HG02623 (cell line): ENCODE measurements around the gene GRM5.
A peak's percentile ranks its signal among the peaks of the same experiment; 100 is the strongest.

Experiments
- ATAC-seq: cut with Tn5 transposase; IDR thresholded peaks from one replicate; pipeline ENCODE4 v1.9.1; 2021; ENCODE audit warnings: moderate library complexity; ENCODE audit not compliant: unreplicated experiment

Gene GRM5

DNA sequence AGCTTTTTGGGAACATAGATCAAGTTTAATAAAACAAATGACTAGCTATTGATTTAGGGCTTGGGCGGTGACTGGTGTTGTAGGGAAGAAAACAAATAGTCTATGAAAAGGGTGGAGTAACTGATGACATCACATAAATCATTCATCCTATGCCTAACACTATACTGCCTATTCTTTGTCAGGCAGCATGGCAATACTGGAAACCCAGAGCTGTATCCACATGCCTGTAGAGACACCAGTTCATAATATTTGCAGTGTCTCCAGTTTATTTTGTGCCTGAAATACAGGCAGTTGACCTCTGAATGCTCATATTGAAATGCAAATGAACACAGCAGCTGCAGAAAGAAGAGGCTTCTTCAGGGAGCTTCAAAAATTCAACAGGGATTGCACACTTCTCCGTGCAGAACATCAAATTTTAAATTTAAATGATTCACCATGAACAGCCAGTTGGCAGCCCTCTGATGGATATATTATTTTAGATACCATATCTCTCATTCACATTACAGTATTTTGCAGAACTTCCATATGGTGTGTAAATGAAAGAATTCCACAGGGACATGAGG, 445.1 kb downstream of the GRM5 start:
- no peak for ATAC-seq

DNA sequence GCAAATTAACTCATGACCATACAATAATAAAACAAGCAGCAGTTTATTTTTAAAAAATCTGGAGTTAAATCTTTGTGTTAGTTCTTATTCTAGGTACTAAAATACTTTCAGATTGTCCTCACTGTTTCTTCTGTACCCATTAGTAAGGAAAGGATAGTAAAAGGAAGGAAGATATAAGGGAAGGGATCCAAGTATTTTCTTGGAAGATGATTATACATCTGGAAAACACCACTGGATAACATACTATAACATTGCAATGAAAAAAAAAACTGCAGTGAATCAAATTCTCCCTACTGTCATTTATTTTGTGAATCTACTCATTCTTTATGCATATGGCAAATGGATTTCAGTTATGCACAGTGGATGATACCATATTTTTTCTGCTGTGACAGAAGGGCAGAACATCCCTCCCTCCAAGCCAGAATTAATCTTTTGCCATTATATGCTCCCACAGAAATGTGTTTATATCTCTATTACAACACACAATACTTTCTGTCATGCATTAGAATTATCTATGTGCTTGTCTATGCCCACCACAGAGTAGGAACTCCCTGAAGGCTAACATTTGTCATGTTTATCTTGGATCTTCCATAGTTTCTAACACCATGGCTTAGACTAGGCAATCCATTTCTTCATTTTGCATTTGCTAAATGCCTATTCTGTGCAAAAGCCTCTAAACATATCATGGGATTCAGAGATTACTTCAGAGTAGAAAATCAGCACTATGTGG, 446.0 kb downstream of the GRM5 start:
- no peak for ATAC-seq

DNA sequence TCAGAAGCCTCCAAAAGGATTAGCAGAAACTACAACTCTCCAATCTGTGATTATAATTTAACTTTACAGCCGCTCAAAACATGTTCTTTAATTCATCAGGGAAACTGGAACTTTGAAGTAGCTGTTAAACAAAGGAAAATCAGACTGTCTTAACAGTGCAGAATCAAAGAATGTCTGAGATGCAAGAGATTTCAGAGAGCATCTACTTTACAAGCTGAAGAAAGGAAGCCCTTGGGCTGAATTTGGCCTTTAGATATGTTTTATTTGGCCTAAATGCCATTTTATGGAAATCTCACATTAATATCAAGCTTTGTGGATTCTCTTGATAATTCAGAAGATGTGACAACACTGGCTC, 446.7 kb downstream of the GRM5 start:
- no peak for ATAC-seq

DNA sequence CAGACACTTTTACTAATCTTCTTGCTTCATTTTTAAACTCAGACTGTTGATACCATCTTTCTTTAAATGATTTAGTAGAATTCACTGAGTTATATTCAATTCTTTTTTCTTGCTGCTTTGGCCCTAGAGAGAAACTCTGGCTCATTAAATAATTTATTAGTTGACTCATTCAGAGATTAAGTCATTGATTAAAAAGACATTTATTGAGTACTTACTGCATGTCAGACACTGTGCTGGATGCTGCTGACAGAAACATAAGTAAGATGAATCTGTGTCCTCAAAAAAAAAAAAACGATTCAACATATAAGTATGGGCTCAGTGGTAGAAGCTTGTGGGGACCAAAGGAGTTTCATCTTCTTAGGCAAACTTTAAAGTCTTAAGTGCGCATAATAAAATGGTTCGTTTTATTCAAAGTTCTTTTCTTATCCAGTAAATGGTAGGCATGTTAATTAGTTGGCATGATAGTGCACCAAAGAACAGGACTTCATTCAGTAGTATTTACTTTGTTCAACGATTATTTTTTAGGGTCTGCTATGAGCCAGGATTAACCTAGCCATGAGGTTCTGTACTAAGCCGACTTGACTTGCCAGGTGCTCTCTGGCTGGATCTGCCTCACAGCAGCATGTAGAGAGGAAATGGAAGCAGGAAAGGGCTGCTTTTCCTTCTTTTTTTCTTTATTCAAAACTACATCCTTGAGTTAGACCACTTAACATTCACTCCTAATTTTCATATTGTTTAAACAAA, 447.3 kb downstream of the GRM5 start:
- ATAC-seq, result no peak

DNA sequence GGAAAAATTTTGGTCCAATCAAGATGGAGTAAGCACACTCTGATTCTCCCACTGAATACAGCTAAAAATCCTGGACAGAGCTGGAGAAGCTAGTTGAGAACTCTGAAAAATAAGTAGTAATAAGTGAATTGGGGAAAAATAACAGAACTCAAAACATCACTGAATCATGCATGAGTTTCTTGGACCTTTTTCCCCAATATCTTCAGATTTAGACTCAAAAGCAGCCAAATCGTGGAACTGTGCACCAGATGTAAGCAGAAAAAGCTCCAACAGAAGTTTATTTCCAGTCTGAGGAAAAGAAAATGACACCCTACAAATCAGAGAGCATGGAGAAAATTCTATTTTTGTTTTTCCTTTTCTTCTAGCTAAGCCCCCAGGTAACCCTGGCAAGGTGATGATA, 448.6 kb downstream of the GRM5 start:
- no peak for ATAC-seq

DNA sequence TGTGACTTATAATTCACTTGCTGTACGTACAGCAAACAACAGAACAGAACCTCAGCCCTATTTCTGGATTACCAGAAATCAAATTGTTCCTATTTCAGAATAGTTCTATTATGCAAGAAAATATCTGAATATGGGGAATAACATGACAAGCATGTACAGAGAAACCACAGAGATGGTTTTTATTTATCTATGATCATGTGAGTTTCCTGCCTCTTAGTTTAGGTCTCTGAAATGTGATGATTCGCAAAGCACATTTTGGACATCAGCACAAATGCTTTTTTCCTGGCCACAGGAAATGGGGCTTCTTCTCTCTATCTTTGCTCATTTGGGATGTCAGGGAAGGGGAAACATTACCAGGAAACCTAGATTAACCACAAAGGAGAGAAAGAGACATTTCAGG, 461.5 kb downstream of the GRM5 start:
- ATAC-seq, result no peak

DNA sequence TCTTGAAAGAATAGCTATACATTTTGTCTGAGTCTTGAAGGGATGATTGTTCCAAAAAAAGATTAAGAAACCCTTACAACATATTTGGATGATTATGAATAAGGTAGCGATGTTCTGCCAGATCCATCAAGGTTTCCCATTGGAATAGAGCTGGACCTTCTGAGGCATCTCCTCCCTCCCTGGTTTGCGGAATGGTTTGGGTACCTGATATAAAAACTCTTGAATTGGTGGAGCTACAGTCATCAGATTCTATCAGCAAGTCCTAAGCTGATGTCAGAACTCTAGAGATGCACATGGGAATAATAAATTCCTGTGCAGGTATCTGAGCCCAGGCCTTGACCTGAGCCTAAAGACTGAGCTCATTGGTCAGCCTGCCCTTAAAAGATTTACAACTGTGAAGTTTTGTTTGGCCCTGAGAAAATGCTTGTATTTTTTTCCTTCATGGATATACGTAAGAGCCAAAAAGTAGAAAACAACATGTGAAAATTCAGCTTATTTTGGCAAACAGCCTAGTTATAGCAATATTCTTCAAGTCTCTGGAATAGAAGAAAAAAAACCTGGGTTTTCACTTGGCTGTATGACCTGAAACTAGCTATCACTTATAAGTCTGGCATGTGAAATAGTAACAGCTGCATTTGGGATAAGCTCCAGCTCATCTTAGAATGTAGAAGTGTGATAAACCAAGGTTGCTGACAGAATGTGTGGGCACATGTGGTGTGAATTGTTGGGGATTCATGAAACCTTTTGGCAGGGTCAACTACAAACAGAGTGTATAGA, 462.5 kb downstream of the GRM5 start:
- ATAC-seq, result no peak

DNA sequence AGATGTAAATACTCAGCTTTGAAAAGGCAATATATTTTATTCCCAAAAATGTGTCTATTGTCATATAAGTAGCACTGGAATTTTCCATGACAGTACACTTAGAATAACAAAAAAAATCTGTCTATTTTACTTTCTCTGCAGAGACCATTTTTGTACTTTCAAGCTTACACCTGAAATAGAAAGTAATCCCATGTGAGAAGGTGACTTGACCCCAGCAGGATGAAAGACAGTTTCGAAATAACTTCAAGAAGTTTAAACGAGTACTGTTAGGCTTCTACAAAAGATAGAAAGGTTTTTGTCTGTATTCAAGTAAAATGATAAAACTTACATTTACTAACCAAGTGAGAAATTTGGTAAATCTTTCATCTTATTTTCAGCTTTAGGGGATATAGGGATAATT, 468.4 kb downstream of the GRM5 start:
- no peak for ATAC-seq

DNA sequence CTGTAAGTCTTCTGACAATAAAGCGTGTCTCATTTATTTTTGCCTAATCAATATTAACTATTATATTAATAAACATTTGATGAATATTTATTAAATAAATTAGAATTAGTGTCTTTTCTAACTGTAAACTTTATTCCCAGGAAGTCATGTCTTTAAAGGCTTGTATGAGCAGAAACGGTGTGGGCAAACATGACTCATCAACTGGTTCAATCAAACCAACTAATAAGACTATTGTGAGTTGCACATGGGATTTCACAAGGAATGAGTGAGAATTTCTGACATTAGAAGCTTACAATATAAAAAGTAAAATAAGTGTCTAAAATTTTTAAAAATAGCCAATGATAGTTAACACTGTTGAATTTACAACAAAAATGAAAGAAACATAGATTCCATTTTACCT, 469.0 kb downstream of the GRM5 start:
- ATAC-seq, result no peak

DNA sequence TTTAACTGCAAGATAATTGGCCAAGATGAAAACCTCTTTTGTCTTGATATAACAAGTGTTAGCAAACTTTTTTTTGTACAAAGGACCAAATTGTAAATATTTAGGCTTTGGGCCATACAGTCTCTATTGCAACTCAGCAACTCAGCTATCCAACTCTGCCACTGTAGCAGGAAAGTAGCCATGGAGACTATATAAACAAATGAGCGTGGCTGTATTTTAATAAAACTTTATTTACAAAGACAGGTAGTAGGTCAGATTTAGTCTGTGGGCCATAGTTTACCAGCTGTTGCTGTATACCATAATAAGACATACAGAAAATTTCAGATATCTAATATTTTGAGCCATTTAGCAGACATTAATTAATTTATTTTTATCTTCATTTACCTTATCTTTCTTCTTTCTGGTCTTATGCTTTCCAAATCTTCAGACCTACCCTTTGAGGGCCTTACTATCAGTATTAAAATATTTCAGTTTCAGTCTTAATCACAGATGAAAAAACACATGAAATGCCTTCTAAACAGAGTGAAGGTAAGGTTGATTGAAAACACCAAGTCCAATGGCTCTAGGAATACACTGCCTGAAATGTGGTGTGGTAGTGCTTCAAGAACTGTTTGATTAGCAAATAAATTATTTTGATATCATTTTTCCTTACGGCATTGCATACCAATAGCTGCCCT, 471.4 kb downstream of the GRM5 start:
- ATAC-seq, result no peak

DNA sequence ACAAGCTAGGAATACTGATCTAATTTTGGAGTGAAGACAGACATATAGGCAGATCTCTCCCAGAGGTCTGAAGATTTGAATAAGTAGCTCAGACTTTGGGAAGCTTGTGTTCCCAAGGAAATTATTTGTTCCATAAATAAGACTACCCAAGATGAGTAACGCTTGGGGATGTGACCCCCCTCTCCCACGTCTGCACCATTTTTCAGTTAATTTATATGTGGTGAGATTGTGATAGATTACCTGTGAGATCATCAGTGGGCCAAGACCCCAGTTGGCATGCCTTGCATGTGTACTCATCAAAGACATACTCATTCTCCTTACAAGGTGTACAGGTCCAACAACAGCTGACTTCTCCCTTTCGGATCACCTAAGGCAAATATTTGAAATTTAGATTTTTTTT, 475.4 kb downstream of the GRM5 start:
- ATAC-seq, result no peak

DNA sequence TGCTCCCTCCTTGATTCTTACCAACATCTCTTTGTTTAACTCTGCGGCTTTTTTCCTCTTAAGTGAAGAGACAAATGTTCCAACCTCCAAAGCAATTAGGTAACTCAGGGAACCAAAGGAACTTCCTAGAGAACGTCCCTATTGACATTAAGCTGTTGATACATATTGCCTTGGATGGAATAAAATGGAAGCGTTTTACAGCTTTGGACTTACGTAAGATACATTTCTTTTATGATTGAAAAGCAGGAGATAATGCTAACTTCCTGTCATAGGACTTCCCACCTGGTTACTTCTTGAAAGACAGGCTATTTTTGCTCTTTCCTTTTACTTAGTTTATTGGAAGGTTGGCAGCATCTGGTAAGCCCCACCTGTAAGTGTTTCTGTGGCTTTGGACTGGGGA, 482.5 kb downstream of the GRM5 start:
- ATAC-seq, result no peak

DNA sequence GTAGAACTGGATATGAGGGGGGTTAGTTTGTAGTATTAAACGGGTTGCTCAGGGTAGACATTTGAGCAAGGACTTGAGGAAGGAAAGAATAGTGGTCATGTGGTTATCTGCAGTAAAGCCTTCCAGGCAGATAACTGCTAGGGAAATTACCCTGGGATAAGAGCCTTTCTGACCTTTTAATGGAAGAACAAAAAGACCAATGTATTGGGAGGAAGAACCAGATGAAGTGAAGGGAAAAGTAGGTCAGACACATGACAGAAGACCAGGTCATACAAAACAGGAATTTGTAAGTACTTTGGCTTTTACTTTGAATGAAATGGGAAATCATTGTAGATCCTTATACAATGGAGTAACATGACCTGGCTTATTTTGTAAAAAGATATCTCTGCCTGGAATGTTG, 486.3 kb downstream of the GRM5 start:
- ATAC-seq, result no peak

DNA sequence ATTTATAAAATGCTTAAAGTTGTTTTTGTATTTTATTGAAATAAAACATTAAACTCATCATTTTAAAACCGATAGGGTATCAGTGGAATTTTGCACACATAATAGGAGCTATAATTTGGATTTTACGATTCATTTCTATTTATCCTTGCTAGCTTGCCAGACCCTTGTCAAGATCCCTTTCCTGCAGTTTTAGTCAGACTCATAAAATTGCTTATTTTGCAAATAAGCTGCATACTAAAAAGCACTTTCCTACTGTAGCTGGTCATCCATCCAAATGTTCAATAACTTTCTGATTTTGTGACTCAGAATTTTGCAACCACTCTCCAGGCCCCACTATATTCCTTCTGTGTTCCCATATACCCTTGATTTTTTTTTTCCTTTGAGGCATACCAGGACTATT, 489.0 kb downstream of the GRM5 start:
- ATAC-seq, result no peak

DNA sequence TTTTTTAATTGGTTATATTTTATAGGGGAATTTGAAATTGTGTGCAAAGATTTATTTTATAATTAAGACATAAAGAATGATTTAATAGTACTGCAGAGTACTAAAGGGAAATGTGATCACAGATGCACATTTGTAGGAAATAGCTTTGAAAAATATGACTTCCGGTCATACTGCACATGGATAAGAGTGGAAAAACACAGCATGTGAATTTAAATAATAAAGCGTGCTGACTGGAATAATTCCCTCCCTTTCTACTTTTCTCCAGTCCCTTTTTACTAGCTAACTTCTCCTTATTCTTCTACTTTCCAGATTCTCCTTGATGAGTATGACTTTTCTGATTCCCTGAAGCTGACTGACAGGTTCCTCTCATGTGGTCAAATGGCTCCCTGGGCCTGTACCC, 489.9 kb downstream of the GRM5 start:
- no peak for ATAC-seq

DNA sequence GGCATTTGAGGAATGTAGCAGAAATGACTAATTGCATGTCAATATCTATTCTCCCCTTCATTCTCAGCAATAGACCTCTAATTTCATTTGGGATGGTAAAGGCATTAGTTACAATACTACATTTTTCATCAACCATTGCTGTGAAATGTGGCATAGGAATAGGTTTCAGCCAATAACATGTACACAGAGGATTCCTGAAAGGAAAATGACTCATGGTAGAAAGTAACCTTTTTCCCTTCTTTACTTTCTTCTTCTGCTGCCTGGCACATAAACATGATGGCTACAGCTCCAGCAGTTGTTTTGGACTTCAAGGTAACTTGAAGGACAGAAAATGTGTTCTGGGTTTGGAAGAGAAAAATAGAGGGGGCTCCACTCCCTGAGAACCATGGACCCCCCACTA, 496.4 kb downstream of the GRM5 start:
- ATAC-seq, result no peak

DNA sequence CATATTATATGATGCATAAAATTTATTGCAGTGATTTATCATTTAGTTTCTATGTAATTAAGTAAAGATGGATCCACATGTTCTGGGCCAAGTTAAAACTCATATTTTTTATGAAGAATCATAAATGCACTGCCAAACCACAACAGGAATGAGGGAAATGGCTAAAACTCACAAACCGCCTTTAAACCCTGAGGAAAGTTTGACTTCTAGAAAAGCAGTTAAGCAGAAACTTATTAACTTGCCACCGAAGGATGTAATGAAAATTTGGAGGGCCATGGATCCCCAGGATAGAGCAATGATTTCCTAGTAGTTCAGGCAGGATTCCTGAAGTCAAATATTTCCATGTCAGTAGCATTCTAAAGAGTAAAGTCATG, 510.0 kb downstream of the GRM5 start:
- no peak for ATAC-seq

DNA sequence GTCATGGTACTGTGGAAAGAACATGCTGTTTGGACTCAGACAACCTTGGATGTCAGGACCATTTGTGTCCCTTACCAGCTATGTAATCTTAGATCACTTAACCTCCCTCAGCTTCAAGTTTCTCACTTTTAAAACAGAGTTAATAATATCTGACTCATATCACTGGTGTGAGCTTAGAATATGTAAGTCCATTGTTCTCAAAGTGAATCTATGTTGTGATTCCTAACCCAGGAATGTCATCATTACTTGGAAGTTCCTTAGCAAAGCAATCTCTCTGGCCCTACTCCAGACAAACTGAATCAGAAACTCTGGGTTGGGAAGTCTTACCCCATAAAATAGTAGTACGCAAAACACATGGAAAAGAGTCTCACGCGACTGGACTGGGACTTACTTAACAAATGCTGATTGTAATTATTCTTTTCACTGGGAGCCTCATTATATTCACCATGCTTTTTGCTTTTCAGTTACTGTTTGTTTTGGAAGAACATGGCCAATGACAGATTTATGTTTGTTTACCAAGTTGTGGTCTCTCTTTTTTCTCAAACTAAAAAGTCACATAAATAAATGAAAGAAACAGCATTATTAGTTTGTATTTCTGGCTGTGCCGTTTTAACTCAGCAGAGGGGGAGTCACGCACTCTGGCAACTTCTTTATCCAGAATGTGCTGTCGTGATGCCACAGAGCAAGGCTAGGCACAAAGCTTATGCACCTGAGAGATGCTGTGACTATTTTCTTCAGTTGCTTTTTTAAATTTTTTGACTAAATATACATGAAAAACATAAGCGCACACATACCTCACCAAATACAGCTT, 510.6 kb downstream of the GRM5 start:
- no peak for ATAC-seq

DNA sequence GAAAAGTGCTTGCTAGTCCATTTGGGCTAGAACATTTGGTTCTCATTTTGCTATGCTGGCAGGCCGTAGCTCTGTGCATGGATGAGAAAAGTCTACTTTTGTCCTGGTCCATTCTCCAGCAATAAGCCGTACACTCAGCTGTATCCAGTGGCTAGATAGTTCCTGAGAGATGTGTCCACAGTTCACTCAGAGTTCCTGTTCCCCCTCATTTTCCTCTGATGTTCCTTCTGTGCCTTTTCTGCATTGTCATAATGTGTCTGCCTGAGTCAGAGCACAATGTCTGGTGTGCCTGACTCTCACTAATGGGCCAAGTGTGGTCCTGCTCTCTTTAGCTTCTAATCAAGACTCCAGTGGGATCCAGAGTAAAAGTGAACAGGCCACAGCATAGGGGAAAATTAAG, 512.6 kb downstream of the GRM5 start:
- no peak for ATAC-seq

DNA sequence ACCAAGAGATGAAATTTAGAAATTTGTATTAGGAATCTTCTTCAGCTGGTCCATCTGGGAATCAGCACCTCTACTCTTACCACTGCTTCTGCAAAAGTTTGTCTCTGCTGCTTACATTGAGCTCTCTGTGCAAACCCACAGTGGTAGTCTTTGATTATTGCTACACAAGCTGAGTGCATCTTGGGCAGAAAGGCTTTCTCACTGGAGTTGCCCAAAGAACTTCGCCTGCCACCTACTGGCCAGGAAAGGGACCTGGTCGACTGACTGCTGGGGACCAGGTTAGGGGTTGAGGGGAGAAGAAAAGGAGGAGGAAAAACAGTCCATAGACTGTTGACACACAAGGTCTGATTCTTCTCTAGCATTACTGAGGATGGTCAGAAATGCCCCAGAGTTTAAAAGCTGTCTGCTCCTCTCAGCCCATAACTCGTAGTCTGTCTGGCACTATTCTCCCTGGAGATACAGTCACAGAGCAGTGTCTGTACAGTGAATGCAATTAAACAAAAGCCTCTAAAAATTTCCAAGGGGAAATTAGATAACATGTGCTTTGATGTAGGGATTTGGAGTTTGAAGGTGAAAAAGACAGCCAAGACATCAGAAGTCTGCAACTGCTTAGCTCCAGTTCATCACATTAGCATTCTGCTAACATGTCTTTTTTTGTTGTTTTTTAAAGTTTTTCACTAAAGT, 513.3 kb downstream of the GRM5 start:
- ATAC-seq, result peak; percentile 92
